AG09309 (cell line): ENCODE data around the gene RAPGEF4.
"Not testable (repeated sequence)": the region's sequence is repeated elsewhere in the genome, so short reads cannot be mapped to it uniquely, and the experiment has no call there.

Source experiments
- DNase-seq: peaks from one replicate; pipeline ENCODE4 v3.0.0-alpha.2; 2010; ENCODE audit warnings: low read depth
- H3K4me3 ChIP-seq: 2 replicates; pipeline ENCODE4 v1.5.1; 2011; ENCODE audit warnings: mild to moderate bottlenecking, low read depth, low read length, moderate library complexity; ENCODE audit not compliant: control insufficient read depth
- TF ChIP-seq, protein P1 (sequence below): IDR thresholded peaks from 2 replicates; pipeline ENCODE4 v1.5.1; 2011; ENCODE audit warnings: mild to moderate bottlenecking, low read depth, low read length, inconsistent platforms; ENCODE audit not compliant: insufficient read depth, control insufficient read depth; ENCODE audit errors: missing control alignments

Gene RAPGEF4

DNA sequence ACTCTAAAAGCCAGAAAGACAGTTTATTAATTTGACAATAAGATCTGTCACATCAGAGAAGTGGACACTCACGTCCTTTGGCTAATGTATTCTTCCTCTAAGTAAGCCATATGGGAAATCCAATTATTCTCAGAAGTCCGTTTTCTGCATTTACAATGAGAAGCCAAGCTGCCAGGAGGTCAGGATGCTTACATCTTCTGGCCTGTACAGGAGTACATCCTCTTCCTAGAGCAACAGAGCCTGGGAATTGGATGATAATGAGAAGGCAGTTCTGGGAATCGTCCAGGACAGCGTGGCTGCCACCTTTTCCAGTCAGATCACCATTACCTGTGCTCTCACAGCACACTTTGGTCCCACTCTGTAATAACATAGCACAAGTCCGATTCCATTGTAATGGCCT, 5.2 kb downstream of the RAPGEF4 start:
- H3K4me3 ChIP-seq = no peak overlapping the region
- TF ChIP-seq, protein P1, sequence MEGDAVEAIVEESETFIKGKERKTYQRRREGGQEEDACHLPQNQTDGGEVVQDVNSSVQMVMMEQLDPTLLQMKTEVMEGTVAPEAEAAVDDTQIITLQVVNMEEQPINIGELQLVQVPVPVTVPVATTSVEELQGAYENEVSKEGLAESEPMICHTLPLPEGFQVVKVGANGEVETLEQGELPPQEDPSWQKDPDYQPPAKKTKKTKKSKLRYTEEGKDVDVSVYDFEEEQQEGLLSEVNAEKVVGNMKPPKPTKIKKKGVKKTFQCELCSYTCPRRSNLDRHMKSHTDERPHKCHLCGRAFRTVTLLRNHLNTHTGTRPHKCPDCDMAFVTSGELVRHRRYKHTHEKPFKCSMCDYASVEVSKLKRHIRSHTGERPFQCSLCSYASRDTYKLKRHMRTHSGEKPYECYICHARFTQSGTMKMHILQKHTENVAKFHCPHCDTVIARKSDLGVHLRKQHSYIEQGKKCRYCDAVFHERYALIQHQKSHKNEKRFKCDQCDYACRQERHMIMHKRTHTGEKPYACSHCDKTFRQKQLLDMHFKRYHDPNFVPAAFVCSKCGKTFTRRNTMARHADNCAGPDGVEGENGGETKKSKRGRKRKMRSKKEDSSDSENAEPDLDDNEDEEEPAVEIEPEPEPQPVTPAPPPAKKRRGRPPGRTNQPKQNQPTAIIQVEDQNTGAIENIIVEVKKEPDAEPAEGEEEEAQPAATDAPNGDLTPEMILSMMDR = no peak
- no peak for DNase-seq

DNA sequence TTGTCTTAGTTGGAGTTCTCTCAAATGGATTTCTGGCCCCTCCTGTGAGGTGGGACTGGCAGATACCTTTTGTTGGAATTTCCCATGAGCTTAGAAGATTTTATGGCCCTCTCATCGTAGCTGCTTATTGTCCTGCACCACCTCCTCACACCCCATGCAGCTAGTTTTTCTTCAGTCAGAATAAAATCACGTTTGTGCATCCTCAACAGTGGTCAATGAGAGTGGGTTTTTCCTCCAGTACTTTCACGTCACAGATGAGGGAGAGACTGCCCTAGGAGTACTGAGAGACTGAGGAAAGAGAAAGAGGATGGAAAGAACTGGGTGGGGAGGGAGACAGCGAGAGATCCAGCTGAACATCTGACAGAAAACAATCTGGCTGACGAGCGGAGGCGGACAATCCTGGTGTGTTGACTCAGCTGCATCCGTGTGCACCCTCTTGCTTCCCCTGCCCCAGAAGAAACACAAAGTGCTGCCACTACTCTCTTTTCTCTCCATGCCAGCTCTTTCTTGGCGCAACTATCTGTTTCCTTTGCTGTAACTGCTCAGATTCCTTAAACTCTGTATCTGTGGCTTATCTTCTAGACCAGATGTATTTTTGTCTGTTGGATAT, 7.4 kb downstream of the RAPGEF4 start:
- TF ChIP-seq, protein P1 = no peak
- no peak overlapping the region for H3K4me3 ChIP-seq
- no peak for DNase-seq

DNA sequence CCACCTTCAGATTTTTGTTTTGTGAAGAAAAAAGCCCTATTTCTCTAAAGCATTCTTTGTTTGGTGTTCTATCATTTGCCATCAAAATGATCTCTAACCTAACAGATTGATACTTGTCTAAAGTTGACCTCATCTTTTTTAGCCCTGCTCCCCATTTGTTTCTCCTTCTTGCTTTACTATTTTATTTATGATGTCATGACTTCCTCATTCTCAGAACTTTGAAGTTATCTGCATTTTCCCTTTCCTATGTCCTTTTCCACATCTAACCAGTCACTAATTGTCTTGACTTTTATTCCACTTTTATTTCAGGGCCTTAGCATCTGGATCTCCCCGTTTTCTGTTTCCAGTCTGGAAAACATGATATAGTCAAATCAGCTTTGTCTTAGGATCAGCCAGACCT, 8.3 kb downstream of the RAPGEF4 start:
- H3K4me3 ChIP-seq = no peak overlapping the region
- TF ChIP-seq, protein P1 = no peak
- no peak for DNase-seq

DNA sequence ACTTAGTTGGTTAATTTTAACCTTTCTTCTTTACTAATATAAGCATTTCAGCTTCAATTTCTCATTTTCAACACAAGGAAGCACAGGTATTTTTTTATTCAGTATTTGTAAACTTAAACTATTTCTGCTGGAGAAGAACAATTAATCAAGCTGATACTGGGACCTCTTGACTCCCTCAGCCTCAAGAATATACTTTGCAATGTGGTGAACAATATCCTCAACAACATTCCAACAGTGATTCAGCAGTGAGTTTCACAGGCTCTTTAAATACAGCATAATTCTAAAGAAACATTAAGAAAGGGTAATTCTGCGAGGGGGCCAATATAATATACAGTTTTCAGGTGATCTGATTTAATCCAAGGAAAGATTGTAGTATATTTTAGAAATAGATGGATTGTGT, 10.0 kb downstream of the RAPGEF4 start:
- no peak overlapping the region for H3K4me3 ChIP-seq
- TF ChIP-seq, protein P1 = no peak
- DNase-seq = no peak

DNA sequence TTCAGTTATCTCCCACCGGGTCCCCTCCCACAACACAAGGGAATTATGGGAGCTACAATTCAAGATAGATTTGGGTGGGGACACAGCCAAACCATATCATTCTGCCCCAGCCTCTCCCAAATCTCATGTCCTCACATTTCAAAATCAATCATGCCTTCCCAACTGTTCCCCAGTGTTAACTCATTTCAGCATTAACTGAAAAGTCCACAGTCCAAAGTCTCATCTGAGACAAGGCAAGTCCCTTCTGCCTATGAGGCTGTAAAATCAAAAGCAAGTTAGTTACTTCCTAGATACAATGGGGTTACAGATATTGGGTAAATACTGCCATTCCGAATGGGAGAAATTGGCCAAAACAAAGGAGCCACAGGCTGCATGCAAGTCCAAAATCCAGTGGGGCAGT, 12.9 kb downstream of the RAPGEF4 start:
- not testable (repeated sequence) for DNase-seq, H3K4me3 ChIP-seq

DNA sequence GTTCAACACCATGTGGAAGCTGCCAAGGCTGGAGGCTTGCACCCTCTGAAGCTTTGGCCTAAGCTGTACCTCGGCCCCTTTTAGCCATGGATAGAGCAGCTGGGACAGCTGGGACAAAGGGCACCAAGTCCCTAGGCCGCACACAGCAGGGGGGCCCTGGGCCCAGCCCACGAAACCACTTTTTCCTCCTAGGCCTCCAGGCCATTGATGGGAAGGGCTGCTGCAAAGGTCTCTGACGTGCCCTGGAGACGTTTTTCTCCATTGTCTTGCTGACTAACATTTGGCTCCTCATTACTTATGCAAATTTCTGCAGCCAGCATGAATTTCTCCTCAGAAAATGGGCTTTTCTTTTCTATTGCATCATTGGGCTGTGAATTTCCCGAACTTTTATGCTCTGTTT, 13.7 kb downstream of the RAPGEF4 start:
- no peak overlapping the region for H3K4me3 ChIP-seq
- TF ChIP-seq, protein P1 = no peak
- DNase-seq = no peak

DNA sequence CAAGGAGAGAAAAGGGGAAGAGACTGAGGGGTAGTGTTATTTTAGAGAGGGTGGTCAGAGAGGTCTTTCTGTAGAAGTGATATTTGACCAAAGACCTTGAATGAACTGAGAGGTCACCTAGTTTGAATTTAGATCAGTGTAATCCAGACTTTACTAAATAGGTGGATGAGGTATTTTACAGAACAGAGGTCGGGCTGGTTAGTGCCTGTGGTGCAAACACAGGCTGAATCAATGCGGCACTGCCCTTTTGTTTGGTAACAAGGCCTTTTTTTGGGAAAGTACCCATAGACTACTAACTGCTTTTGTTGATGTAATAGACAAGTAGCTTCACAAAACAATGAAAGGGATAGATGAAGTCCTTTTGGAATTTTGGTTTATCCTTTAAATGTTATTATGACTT, 15.9 kb downstream of the RAPGEF4 start:
- H3K4me3 ChIP-seq = no peak overlapping the region
- TF ChIP-seq, protein P1 = no peak
- no peak for DNase-seq
